VCaP (cell line): Measurements from ENCODE around the gene ACSBG1.

Experiments
- H3K27ac ChIP-seq: fragments of 450-650 bp; 2 replicates; pipeline ENCODE4 v1.5.1; 2017
- TF ChIP-seq, protein P1 (sequence below): fragments of 450-650 bp; conservative IDR thresholded peaks from 2 replicates; pipeline ENCODE4 v1.5.1; 2017; ENCODE audit warnings: mild to moderate bottlenecking, moderate library complexity

The ACSBG1 gene

DNA sequence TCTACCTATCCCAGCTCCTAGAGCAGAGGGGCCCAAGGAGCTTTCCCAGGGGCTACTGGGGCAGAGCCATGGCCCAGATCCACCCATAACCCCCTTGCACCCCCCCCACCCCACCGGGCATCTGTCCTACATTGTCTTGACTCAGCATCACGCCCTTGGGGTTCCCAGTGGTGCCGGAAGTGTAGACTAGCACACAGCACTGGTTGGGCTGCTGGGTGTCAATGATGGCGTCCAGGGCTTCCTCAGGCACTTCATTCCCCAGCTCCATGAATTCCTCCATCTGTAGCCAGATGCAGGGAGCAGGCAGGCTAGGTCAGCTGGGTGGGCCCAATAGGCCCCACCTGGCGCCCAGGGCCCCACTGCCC is 52.0 kb downstream of the ACSBG1 start:
- no peak overlapping the region for H3K27ac ChIP-seq
- TF ChIP-seq, protein P1, sequence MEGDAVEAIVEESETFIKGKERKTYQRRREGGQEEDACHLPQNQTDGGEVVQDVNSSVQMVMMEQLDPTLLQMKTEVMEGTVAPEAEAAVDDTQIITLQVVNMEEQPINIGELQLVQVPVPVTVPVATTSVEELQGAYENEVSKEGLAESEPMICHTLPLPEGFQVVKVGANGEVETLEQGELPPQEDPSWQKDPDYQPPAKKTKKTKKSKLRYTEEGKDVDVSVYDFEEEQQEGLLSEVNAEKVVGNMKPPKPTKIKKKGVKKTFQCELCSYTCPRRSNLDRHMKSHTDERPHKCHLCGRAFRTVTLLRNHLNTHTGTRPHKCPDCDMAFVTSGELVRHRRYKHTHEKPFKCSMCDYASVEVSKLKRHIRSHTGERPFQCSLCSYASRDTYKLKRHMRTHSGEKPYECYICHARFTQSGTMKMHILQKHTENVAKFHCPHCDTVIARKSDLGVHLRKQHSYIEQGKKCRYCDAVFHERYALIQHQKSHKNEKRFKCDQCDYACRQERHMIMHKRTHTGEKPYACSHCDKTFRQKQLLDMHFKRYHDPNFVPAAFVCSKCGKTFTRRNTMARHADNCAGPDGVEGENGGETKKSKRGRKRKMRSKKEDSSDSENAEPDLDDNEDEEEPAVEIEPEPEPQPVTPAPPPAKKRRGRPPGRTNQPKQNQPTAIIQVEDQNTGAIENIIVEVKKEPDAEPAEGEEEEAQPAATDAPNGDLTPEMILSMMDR: no peak

- TF ChIP-seq, protein P1: no peak
These were observed 54.5 kb downstream of the ACSBG1 start for GRCh38 chr15:78179906-78180305.

GRCh38 chr15:78179286-78179840 is 55.0 kb downstream of the ACSBG1 start:
- H3K27ac ChIP-seq: no peak overlapping the region
- TF ChIP-seq, protein P1: no peak

More at GRCh38 chr15:78179906-78180305, 54.5 kb downstream of the ACSBG1 start:
- no peak overlapping the region for H3K27ac ChIP-seq

GRCh38 chr15:78178064-78178463 is 56.3 kb downstream of the ACSBG1 start:
- H3K27ac ChIP-seq: no peak overlapping the region
- TF ChIP-seq, protein P1: no peak

DNA sequence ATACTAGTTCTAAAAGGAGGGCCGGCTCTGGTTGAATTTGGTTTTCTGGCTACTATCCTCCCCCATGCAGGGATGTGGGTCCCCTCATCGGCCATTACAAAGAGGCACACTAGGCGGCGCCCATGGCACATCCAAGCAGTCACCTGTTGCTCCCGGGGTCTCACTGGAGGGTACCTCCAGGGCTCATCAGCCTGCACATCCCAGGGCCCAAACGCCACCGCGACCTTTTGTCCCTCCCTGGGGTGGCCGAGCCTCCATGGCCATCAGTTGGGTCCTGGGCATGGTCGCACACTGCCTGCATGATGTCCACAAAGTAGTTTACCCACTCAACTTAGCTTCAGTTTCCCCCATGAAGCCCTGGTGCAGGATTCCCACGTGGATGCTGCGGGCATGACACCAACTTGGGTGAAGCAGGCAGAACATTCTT is 56.9 kb downstream of the ACSBG1 start:
- no peak overlapping the region for H3K27ac ChIP-seq
- TF ChIP-seq, protein P1: peak; percentile 96

- 0 out of 2 replicates have a peak overlapping the region, but pooled peaks have one; percentile 26 for H3K27ac ChIP-seq
- TF ChIP-seq, protein P1: peak; percentile 21; the same call in 1 of the 2 replicates
These were observed 59.0 kb downstream of the ACSBG1 start for GRCh38 chr15:78175330-78175729.

DNA sequence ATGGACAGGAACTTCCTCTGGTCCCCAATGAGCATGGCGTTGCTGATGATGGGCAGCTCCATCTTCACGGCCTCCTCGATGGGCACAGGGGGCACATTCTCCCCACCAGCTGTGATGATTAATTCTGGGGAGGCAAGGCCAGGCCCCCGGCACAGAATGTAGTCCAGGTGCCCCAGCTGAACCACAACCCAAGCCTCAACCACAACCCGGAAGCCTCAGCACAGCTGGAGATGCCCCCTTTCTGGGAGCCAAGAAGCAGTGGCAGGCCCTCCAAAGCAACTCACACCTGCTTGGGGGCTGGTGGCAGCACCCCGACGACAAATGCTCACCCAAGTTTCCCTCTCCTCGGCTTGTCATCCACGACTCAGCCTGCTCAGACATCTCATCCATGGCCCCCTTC is 60.0 kb downstream of the ACSBG1 start:
- H3K27ac ChIP-seq: no peak overlapping the region
- TF ChIP-seq, protein P1: no peak
